Psoas muscle (tissue), 8 donors: ENCODE results near the gene USF3. TPM values are rescaled to one million over a fixed set of nuclear protein-coding genes. Genes with fewer than 3 reads are reported as not detected.

ENCODE experiments used
- ATAC-seq, 4 donors: fragments of 200-7000 bp; cut with Tn5 transposase; one replicate each; pipeline ENCODE4 v1.9.1; 2020; ENCODE audit warnings: moderate library complexity in 3 of 4, mild to moderate bottlenecking in 2 of 4
- DNase-seq, 2 donors: peaks; one replicate each; pipeline ENCODE4 v3.0.0-alpha.2; 2020
- H3K27ac ChIP-seq: fragments of 200-600 bp; one replicate; pipeline ENCODE4 v1.8.0; 2022
- H3K27me3 ChIP-seq, 3 donors: fragments of 200-600 bp in 1 of 3; one replicate each; pipeline versions ENCODE4 v1.6.1 to v1.8.0; 2013 to 2022; ENCODE audit warnings: low read length in 2 of 3, mild to moderate bottlenecking in 2 of 3, moderate library complexity in 1 of 3; ENCODE audit not compliant: insufficient read depth in 3 of 3
- H3K36me3 ChIP-seq, 2 donors: fragments of 200-600 bp in 1 of 2; one replicate each; pipeline versions ENCODE4 v1.6.1 to v1.8.0; 2013 to 2022; ENCODE audit warnings: low read depth in 1 of 2, mild to moderate bottlenecking in 1 of 2, moderate library complexity in 1 of 2; ENCODE audit not compliant: insufficient read depth in 1 of 2
- H3K4me1 ChIP-seq: fragments of 200-600 bp; one replicate; pipeline ENCODE4 v1.8.0; 2022
- H3K4me3 ChIP-seq: fragments of 200-600 bp; one replicate; pipeline ENCODE4 v1.8.0; 2022; ENCODE audit warnings: mild to moderate bottlenecking
- H3K9me3 ChIP-seq: fragments of 200-600 bp; one replicate; pipeline ENCODE4 v1.8.0; 2022
- WGBS, 3 donors: extraction: QIAGEN DNeasy Blood & Tissue Kit; methylation state at CpG; one replicate each; pipeline versions ENCODE4 v1.1.6 to v1.1.7; 2013; 5-methylcytosine and 5-hydroxymethylcytosine counted together
- intact Hi-C, 2 donors: fragments of 100-400 bp; cut with DNase I; formaldehyde crosslinking; loops; one replicate each; pipeline versions ENCODE4 v1.11.0 to v1.14.2; 2022
- polyA plus RNA-seq, 3 donors: library from polyadenylated mRNA; stranded (reverse); fragments of 200-250 nt; gene quantifications; one replicate each; pipeline ENCODE4 v1.2.3, GENCODE V29; 2013
- total RNA-seq, 4 donors: library from RNA; stranded (reverse); fragmentation: NEBNext Ultra II Directional in 2 of 4; extraction: Animal tissue kit (Norgen Biotek cat#: 25700) in 2 of 4; gene quantifications; one replicate each; pipeline versions ENCODE4 v1.2.1 to v1.2.4, GENCODE V29; 2021 to 2023
- TF ChIP-seq, protein P1 (sequence below): fragments of 200-600 bp; IDR thresholded peaks from one replicate; pipeline ENCODE4 v1.8.0; 2022; ENCODE audit warnings: antibody characterized with exemption
- donor health status: healthy with polysubstance abuse.
- donor health status: DM: no; HTN: no; CAD: no; lungs with moderate emphysema.
- donor health status: Bipolar disorder and iron deficiency.
- donor health status: healthy.
- donor health status: DM: yes; HTN: yes; CAD: no.
- donor health status: DM: no; HTN: no; CAD: no.
- donor health status: DM: no; HTN: no; CAD: no.
- donor health status: DM: yes; HTN: yes; CAD: no.

USF3 gene
- total and polyA plus RNA-seq, 7 donors = 6.3 to 35.4 (median 20.4) TPM

DNA sequence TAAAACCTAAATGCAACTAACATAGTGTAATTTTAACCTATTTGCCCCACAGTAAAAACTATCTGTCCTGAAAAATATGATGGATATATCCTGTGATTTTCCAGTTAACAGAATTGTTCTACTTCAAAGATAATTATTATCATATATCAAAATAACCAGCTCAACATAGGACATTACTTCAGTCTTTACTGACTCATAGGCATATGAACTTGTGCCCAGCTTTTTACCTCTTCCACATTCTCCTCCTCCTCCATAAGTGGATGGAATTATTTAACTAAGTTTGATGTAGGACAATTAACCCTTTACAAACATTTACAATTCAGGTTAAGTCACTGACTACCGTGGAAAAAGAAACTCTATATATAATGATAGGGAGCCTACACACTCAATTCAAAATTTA lies 22.9 kb upstream of the USF3 start:
- H3K4me1 ChIP-seq = peaks cover 25% of the 10 kb centered on the region
- no peaks in the 10 kb centered on the region for H3K27me3 ChIP-seq
- peaks cover 0 to 44% of the 10 kb centered on the region in 2 donors for H3K36me3 ChIP-seq
- WGBS, 3 donors = 98 to 99% (median 98%) methylated on average over 1 of the region's 1 CpG
- no peaks in the 10 kb centered on the region for H3K9me3 ChIP-seq
- TF ChIP-seq, protein P1, sequence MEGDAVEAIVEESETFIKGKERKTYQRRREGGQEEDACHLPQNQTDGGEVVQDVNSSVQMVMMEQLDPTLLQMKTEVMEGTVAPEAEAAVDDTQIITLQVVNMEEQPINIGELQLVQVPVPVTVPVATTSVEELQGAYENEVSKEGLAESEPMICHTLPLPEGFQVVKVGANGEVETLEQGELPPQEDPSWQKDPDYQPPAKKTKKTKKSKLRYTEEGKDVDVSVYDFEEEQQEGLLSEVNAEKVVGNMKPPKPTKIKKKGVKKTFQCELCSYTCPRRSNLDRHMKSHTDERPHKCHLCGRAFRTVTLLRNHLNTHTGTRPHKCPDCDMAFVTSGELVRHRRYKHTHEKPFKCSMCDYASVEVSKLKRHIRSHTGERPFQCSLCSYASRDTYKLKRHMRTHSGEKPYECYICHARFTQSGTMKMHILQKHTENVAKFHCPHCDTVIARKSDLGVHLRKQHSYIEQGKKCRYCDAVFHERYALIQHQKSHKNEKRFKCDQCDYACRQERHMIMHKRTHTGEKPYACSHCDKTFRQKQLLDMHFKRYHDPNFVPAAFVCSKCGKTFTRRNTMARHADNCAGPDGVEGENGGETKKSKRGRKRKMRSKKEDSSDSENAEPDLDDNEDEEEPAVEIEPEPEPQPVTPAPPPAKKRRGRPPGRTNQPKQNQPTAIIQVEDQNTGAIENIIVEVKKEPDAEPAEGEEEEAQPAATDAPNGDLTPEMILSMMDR = no peak
- H3K4me3 ChIP-seq = no peak overlapping the region
- no peak for DNase-seq
- ATAC-seq = peak in 2 of 4 donors; percentile 50 to 54
- intact Hi-C loops = no loop called here
- H3K27ac ChIP-seq = no peak overlapping the region

DNA sequence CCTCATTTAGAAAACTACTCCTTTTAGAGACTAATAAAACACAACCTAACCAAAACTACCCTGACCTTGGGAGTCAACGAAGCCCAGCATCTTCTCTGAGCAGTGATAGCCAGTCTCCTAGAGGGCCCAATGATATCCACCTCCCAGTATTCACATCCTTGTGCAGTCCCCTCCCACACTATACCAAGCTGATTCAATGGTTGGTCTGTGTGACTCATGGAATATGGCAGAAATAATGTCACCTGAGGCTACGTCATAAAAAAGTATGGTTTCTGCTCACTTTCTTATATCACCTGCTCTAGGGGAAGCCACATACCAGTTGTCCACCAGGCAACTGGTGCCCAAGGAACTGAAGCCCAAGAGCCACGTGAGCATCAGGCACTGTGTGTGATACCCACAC lies 21.4 kb upstream of the USF3 start:
- Histone ChIP-seq H3K4me3 (no peak overlapping the region), H3K36me3 (peaks cover 0 to 35% of the 10 kb centered on the region in 2 donors), H3K27me3 (no peaks in the 10 kb centered on the region), H3K27ac (no peak overlapping the region), H3K9me3 (no peaks in the 10 kb centered on the region), H3K4me1 (peaks cover 25% of the 10 kb centered on the region)
- 93 to 99% (median 98%) methylated on average over 3 of the region's 3 CpGs for WGBS, 3 donors
- ATAC-seq (peak; percentile 12 to 34 (median 24)), DNase-seq (no peak)
- TF ChIP-seq, protein P1 = no peak
- intact Hi-C loops = no loop called here

DNA sequence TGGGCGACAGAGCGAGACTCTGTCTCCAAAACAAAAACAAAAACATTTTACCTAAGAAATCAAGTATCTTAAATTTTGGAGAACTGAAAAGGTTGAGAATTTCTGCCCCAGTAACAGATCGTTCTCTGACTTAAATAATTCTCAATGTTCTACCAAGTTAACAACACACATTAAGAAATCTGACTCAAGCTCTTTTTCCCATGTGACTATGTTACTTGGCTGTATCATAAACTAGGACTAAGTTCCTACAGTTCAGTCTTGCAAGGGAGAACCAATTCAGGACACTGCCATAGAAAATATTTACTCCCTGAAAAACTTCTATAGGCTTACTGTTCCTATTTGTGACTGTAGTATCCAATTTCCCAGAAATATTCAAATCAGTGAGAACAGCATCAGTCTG lies 20.9 kb upstream of the USF3 start:
- H3K27me3 ChIP-seq = no peaks in the 10 kb centered on the region
- H3K27ac ChIP-seq = no peak overlapping the region
- intact Hi-C loops = no loop called here
- TF ChIP-seq, protein P1 = no peak
- DNase-seq (no peak), ATAC-seq (peak in 2 of 4 donors; percentile 49 to 58)
- H3K36me3 ChIP-seq = peaks cover 0 to 30% of the 10 kb centered on the region in 2 donors
- no peaks in the 10 kb centered on the region for H3K9me3 ChIP-seq
- H3K4me3 ChIP-seq = no peak overlapping the region
- WGBS, 3 donors = 78 to 93% (median 87%) methylated on average over 3 of the region's 3 CpGs
- H3K4me1 ChIP-seq = peaks cover 25% of the 10 kb centered on the region

DNA sequence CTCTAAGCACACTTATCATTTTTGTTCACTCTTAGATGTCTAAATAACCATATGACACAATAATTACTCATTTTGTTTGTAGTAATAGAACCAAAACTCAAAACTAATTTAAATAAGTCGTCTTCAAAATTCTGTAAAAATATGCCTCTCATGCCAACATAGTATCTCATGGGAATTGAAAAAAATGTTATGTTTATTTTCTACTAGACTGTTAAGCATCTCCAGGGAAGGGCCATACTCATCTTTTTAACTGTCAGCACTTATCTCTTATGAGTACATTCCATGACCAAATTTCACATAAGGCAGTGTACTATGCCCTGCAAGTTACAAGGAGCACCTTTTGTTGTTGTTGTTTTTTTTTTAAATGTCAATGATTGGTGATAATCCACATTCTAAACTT lies 18.3 kb upstream of the USF3 start:
- ATAC-seq (peak in 1 of 4 donors; percentile 23), DNase-seq (no peak)
- intact Hi-C loops = no loop called here
- Histone ChIP-seq H3K4me1 (peaks cover 15% of the 10 kb centered on the region), H3K4me3 (no peak overlapping the region), H3K36me3 (peaks cover 0 to 4% of the 10 kb centered on the region in 2 donors), H3K27ac (no peak overlapping the region), H3K27me3 (no peaks in the 10 kb centered on the region), H3K9me3 (no peaks in the 10 kb centered on the region)
- WGBS, 3 donors = 55 to 69% (median 62%) methylated on average over 1 of the region's 1 CpG
- TF ChIP-seq, protein P1 = no peak

DNA sequence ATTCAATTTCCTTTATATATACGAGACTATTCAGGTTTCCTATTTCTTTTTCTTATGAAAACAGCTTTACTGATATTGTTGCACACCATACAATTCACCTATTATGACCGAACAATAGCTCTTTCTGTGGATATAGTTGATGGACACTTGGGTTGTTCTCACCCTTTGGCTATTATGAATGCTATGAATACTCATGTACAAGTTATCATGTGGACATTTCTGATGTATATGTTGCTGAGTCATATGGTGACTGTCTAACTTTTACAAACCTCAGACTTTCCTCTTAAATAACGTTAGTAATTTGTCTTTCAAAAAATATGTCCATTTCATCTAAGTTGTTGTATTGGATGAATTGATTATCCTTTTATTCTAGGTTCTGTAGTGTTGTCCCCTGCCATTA lies 15.7 kb upstream of the USF3 start:
- no peaks in the 10 kb centered on the region for H3K27me3 ChIP-seq
- TF ChIP-seq, protein P1 = no peak
- ATAC-seq = no peak
- H3K4me3 ChIP-seq = no peak overlapping the region
- no peak overlapping the region for H3K27ac ChIP-seq
- peaks cover 8% of the 10 kb centered on the region for H3K4me1 ChIP-seq
- intact Hi-C loops = no loop called here
- H3K9me3 ChIP-seq = no peaks in the 10 kb centered on the region
- peaks cover 0 to 3% of the 10 kb centered on the region in 2 donors for H3K36me3 ChIP-seq
- no peak for DNase-seq
- 45 to 52% (median 46%) methylated on average over 3 of the region's 3 CpGs for WGBS, 3 donors
